Fibroblast of lung (primary cell): Measurements from ENCODE around the gene GRK1. TPM values are rescaled to one million over a fixed set of nuclear protein-coding genes. Genes with fewer than 3 reads are reported as not detected.

Experiments
- DNase-seq, 2 donors: peaks; one replicate each; pipeline versions ENCODE4 v3.0.0 to v3.0.0-alpha.2; 2010; ENCODE audit warnings: low read depth in 2 of 2
- H2AFZ ChIP-seq: 2 replicates; pipeline ENCODE4 v1.5.1; 2012; ENCODE audit warnings: low read length, control low read depth, inconsistent platforms
- H3K27ac ChIP-seq: 2 replicates; pipeline ENCODE4 v1.5.1; 2011; ENCODE audit warnings: low read length, control low read depth; ENCODE audit not compliant: insufficient read depth
- H3K27me3 ChIP-seq: 2 replicates; pipeline ENCODE4 v1.5.1; 2011; ENCODE audit warnings: mild to moderate bottlenecking, low read length; ENCODE audit not compliant: control insufficient read depth, insufficient read depth
- H3K36me3 ChIP-seq: 2 replicates; pipeline ENCODE4 v1.5.1; 2011; ENCODE audit warnings: low read length; ENCODE audit not compliant: control insufficient read depth, insufficient read depth
- H3K4me1 ChIP-seq: 2 replicates; pipeline ENCODE4 v1.5.1; 2011; ENCODE audit warnings: low read length; ENCODE audit not compliant: control insufficient read depth, insufficient read depth; ENCODE audit errors: extremely low read depth
- H3K4me2 ChIP-seq: 2 replicates; pipeline ENCODE4 v1.5.1; 2011; ENCODE audit warnings: low read length, control low read depth; ENCODE audit not compliant: insufficient read depth; ENCODE audit errors: extremely low read depth
- H3K4me3 ChIP-seq, 4 experiments: fragments of 200-600 bp in 1 of 4; sonication (generic) in 1 of 4; replicated peaks in 1 of 4; 2 replicates each; pipeline ENCODE4 v1.5.1; 2011 to 2016; ENCODE audit warnings: low read length in 4 of 4, low read depth in 3 of 4, mild to moderate bottlenecking in 3 of 4, control low read depth in 2 of 4, inconsistent platforms in 1 of 4, mixed read lengths in 1 of 4; ENCODE audit not compliant: insufficient read depth in 1 of 4; ENCODE audit errors: control extremely low read depth in 1 of 4
- H3K79me2 ChIP-seq: 2 replicates; pipeline ENCODE4 v1.5.1; 2012; ENCODE audit warnings: mild to moderate bottlenecking, low read length, inconsistent platforms; ENCODE audit not compliant: control insufficient read depth, insufficient read depth
- H3K9ac ChIP-seq: 2 replicates; pipeline ENCODE4 v1.5.1; 2011; ENCODE audit warnings: mild to moderate bottlenecking, low read length, control low read depth; ENCODE audit not compliant: insufficient read depth
- H3K9me3 ChIP-seq: 2 replicates; pipeline ENCODE4 v1.5.1; 2012; ENCODE audit warnings: low read depth, low read length; ENCODE audit not compliant: control insufficient read depth, insufficient read depth
- H4K20me1 ChIP-seq: 2 replicates; pipeline ENCODE4 v1.5.1; 2011; ENCODE audit warnings: low read length; ENCODE audit not compliant: control insufficient read depth, insufficient read depth; ENCODE audit errors: extremely low read depth
- EZH2 ChIP-seq: IDR thresholded peaks from 2 replicates; pipeline ENCODE4 v1.5.1; 2012; ENCODE audit warnings: low read length, control low read depth, mild to moderate bottlenecking; ENCODE audit errors: missing control alignments
- polyA plus RNA-seq, 2 donors: library from polyadenylated mRNA; depleted of rRNA in 1 of 2; stranded (reverse) in 1 of 2; unstranded in 1 of 2; fragments of >200 nt; gene quantifications; 2 replicates each; pipeline ENCODE4 v1.2.1, GENCODE V29; 2011 to 2012; ENCODE audit warnings: missing spikeins in 1 of 2
- total RNA-seq: library from RNA; depleted of rRNA; stranded (reverse); fragments of >200 nt; gene quantifications from 2 replicates; pipeline ENCODE4 v1.2.1, GENCODE V29; 2014
- TF ChIP-seq, protein P1 (sequence below), 2 donors: IDR thresholded peaks in 1 of 2; conservative IDR thresholded peaks in 1 of 2; 1 replicate in 1 of 2; 2 replicates in 1 of 2; pipeline ENCODE4 v1.5.1; 2011 to 2012; ENCODE audit warnings: low read length in 2 of 2, control low read depth in 1 of 2, inconsistent platforms in 1 of 2, low read depth in 1 of 2, mild to moderate bottlenecking in 1 of 2

Gene GRK1
- total and polyA plus RNA-seq, 2 donors (not counting 1 experiment from before 2014, with no cell fraction given) = 0.17 TPM; not detected in 1

DNA sequence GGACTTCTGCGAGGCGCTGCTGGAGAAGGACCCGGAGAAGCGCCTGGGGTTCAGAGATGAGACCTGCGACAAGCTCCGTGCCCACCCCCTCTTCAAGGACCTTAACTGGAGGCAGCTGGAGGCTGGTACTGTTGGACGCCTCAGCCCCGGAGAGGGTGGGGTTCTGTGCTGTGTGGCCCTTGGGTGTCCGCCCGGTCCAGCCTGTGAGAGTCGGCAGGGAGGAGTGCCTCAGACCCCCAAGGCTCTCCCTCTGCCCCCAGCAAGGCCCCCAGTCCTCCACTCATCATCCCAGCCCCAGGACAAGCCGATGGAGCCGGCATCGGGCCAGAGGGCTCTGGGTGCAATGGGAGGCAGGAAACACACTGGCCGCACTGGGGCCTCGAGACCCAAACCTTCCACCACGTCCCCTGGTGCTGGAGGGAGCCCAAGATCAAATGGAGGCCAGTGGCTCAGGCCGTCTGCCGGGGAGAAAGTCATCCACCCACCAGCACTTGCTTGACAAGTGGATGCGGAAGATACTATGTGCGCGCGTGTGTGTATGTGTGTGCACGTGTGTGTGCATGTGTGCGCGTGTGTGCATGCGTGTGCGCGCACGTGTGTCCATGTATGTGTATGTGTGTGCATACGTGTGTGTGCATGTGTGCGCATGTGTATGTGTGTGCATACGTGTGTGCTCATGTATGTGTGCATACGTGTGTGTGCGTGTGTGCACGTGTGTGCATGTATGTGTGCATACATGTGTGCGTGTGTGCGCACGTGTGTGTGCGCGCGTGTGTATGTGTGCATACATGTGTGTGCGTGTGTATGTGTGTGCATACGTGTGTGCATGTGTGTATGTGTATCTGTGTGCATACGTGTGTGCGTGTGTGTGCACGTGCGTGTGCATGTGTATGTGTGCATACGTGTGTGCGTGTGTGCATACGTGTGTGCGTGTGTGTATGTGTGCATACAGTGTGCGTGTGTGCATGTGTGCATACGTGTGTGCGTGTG lies 66.2 kb downstream of the GRK1 start:
- Histone ChIP-seq H3K27me3 (peaks cover 9% of the 10 kb centered on the region), H3K27ac (no peak overlapping the region), H4K20me1 (no peaks in the 10 kb centered on the region), H3K36me3 (no peaks in the 10 kb centered on the region), H3K79me2 (no peaks in the 10 kb centered on the region), H3K4me3 (no peak overlapping the region), H3K4me2 (no peak overlapping the region), H2AFZ (no peak overlapping the region), H3K4me1 (no peaks in the 10 kb centered on the region), H3K9me3 (peaks cover 1% of the 10 kb centered on the region), H3K9ac (no peak overlapping the region)
- no peak for DNase-seq
- TF ChIP-seq, protein P1, sequence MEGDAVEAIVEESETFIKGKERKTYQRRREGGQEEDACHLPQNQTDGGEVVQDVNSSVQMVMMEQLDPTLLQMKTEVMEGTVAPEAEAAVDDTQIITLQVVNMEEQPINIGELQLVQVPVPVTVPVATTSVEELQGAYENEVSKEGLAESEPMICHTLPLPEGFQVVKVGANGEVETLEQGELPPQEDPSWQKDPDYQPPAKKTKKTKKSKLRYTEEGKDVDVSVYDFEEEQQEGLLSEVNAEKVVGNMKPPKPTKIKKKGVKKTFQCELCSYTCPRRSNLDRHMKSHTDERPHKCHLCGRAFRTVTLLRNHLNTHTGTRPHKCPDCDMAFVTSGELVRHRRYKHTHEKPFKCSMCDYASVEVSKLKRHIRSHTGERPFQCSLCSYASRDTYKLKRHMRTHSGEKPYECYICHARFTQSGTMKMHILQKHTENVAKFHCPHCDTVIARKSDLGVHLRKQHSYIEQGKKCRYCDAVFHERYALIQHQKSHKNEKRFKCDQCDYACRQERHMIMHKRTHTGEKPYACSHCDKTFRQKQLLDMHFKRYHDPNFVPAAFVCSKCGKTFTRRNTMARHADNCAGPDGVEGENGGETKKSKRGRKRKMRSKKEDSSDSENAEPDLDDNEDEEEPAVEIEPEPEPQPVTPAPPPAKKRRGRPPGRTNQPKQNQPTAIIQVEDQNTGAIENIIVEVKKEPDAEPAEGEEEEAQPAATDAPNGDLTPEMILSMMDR (conservative IDR thresholded peaks at IDR 0.05 in 1 of 2, IDR thresholded peaks at IDR 0.05 in 1 of 2; ENCODE audit: low read depth in 1 of 2, low read length in 2 of 2) = no peak
- TF ChIP-seq EZH2 = no peak

DNA sequence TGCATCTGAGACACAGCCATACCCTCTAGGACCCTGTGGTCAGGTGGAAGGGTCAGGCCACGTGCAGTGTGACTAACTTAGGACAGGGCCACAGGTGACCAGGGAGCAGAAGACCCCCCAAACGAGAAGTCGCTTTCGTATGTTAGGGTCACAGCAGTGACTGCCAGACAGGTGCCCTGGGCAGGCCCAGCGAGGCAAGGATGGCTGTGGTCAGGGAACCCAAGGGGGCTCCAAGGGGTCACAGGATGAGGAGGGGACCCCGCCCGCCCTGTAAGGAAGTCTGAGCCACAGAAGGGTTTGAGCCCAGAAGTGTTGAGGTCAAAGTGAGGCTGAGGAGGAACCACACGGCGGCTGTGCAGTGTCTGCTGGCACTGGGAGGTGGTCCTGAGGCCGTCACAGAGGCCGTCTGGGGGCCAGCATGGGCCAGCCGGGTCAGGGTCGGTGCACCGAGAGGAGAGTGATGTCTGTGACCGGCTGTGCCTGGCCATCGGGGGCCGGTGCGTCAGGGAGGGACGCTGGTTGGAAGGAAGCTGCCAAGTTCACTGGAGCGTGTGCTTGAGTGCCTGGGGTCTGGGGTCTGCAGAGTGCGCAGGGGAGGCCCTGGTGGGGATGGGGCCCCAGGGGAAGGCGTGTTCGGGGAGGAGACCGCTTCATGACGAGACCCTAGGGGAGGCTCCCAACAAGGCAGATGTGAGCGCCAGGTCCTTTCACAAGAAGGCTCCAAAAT lies 67.2 kb downstream of the GRK1 start:
- H3K27ac ChIP-seq = no peak overlapping the region
- DNase-seq = no peak
- H3K4me3 ChIP-seq = no peak overlapping the region
- no peak for TF ChIP-seq EZH2
- TF ChIP-seq, protein P1 (conservative IDR thresholded peaks at IDR 0.05 in 1 of 2, IDR thresholded peaks at IDR 0.05 in 1 of 2; ENCODE audit: low read depth in 1 of 2, low read length in 2 of 2) = no peak
- no peaks in the 10 kb centered on the region for H3K36me3 ChIP-seq
- H3K4me2 ChIP-seq = no peak overlapping the region
- H4K20me1 ChIP-seq = no peaks in the 10 kb centered on the region
- H3K79me2 ChIP-seq = no peaks in the 10 kb centered on the region
- H3K9me3 ChIP-seq = peaks cover 1% of the 10 kb centered on the region
- H3K4me1 ChIP-seq = no peaks in the 10 kb centered on the region
- no peak overlapping the region for H3K9ac ChIP-seq
- H2AFZ ChIP-seq = no peak overlapping the region
- H3K27me3 ChIP-seq = peaks cover 8% of the 10 kb centered on the region

DNA sequence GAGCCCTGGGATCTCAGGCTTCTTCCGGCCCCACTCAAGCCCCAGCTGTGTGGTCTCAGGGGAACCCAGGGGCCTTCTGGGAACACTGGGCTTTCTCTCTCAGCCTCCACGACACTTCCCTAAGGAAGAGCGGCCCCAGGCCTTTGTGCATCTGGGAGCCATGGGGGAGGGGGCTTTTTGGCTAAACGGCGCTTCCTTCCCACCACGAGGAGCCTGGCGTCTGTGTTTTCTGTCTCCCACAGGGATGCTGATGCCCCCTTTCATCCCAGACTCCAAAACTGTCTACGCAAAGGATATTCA lies 67.8 kb downstream of the GRK1 start:
- Histone ChIP-seq H3K4me1 (no peaks in the 10 kb centered on the region), H3K9me3 (peaks cover 1% of the 10 kb centered on the region), H2AFZ (no peak overlapping the region), H3K36me3 (no peaks in the 10 kb centered on the region), H3K4me3 (no peak overlapping the region), H3K9ac (no peak overlapping the region), H3K27me3 (peaks cover 4% of the 10 kb centered on the region), H3K79me2 (no peaks in the 10 kb centered on the region), H3K27ac (no peak overlapping the region), H3K4me2 (no peak overlapping the region), H4K20me1 (no peaks in the 10 kb centered on the region)
- TF ChIP-seq, protein P1 (conservative IDR thresholded peaks at IDR 0.05 in 1 of 2, IDR thresholded peaks at IDR 0.05 in 1 of 2; ENCODE audit: low read depth in 1 of 2, low read length in 2 of 2) = no peak
- no peak for TF ChIP-seq EZH2
- no peak for DNase-seq
